ENCODE measurements around the gene PTGER2.

DNA sequence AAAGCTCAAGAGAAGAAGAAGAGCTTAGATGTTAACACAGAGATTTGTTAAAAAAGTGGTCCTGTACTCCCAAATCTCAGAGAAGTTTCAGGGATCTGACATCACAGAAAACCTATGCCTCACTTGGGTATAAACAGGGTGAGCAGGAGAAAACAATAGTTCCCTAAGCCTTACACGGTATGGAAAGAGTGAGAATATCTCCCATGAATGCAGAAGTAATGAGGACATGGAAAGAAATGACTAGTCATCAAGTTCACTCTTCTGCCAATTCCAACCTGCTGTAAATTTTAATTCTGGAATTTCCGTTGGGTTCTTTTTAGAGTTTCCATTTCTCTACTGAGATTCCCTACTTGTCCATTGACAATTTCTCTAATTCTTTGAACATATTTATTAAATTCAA lies 6.2 kb upstream of the PTGER2 start:
- TF ChIP-seq POLR2AphosphoS5 (IDR thresholded peaks at IDR 0.05; ENCODE audit: low read depth, low read length) (no peak), SIN3A (IDR thresholded peaks at IDR 0.05; ENCODE audit: borderline replicate concordance, insufficient read depth, low read length) (no peak)

All from PFSK-1 (cell line).